Measurements from ENCODE around the gene MAP3K20.

MAP3K20 gene

DNA sequence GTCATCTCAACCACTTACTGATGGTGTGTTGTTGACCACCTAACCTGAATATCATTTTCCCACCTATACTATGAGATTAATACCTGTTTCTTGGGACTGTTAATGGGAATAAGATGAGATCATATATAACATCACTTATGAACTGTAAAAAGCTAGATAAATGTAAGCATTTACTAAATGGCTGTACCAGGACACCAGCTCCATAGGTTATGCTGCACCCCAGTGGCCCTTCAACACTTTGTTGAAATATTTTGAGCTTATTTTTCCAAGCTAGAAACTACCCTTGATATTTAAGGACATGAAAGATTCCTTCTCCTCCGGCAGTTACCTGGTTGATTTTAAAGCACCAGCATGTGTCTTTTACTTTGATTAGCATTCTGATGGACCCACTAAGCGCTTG is 141.0 kb downstream of the MAP3K20 start:
- TF ChIP-seq, protein P1, sequence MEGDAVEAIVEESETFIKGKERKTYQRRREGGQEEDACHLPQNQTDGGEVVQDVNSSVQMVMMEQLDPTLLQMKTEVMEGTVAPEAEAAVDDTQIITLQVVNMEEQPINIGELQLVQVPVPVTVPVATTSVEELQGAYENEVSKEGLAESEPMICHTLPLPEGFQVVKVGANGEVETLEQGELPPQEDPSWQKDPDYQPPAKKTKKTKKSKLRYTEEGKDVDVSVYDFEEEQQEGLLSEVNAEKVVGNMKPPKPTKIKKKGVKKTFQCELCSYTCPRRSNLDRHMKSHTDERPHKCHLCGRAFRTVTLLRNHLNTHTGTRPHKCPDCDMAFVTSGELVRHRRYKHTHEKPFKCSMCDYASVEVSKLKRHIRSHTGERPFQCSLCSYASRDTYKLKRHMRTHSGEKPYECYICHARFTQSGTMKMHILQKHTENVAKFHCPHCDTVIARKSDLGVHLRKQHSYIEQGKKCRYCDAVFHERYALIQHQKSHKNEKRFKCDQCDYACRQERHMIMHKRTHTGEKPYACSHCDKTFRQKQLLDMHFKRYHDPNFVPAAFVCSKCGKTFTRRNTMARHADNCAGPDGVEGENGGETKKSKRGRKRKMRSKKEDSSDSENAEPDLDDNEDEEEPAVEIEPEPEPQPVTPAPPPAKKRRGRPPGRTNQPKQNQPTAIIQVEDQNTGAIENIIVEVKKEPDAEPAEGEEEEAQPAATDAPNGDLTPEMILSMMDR (IDR thresholded peaks at IDR 0.05; ENCODE audit: low read depth, low read length, missing control alignments) = no peak
- DNase-seq (ENCODE audit: low read depth) = no peak

DNA sequence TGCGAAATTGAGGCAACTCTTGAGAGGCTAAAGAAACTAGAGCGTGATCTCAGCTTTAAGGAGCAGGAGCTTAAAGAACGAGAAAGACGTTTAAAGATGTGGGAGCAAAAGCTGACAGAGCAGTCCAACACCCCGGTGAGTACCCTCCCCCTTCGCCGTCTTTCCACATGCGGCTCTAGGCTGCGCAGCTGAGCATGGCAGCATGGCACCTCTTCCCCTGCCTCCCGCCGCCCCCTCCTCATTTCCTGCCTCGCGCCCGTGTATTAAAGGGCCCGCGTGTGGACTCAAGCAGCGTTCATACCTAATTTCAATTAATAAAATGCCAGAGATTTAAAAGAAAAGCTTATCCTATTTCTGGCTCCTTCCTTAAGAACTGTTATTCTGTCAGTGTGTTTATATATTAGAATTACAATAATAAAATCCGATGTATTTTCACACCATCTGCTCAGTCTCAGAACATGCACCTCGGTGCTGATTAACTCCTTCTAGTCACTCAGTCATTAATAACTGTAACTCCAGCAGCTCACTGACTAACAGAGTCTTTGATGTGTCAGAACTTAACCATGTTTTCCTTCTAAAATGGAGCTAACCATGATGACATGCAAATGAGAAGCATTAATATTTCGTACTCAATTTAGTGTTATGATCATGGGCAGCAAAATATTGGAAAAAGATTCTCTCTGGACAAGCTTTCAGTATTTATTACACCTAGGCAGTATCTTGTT is 141.6 kb downstream of the MAP3K20 start:
- H3K4me3 ChIP-seq (ENCODE audit: low read depth, low read length) = no peak overlapping the region
- TF ChIP-seq, protein P1 (IDR thresholded peaks at IDR 0.05; ENCODE audit: low read depth, low read length, missing control alignments) = no peak
- DNase-seq (ENCODE audit: low read depth) = no peak

More for the DNA sequence above, 141.0 kb downstream of the MAP3K20 start:
- H3K4me3 ChIP-seq (ENCODE audit: low read depth, low read length) = no peak overlapping the region

DNA sequence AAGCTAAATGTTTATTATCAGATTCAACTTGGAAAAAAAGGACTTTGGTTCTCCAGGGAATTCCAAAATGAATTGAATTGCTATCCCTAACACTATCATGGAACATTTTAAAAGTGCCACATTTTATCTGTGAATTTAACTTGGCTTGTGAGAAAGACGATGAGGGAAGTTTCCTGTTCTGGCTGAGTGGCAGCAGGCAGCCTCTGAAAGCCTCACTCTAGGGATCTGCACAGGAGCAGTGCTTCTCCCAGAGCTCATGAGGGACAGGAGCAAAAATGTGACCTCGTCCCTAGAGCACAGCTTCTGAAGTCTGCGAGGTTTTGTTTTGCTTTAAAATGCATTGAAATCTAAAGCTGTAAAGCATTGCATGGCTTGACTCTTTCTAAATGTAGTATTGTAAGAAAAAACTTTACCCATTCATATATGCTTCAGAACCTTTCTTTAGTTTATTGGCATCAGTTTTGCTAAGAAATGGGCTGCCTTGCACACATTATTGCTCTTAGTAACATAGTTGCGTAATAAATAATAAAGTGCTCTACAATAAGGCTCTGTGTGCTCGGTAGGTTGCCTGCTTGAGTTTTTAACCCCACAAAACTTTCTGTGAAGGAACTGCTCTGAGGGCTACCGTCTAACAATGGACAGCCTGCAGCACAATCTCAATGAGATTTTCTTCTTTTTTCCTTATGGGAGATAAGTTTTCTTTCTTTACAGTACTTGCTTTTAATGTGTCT is 142.8 kb downstream of the MAP3K20 start:
- no peak for DNase-seq (ENCODE audit: low read depth)
- TF ChIP-seq, protein P1 (IDR thresholded peaks at IDR 0.05; ENCODE audit: low read depth, low read length, missing control alignments) = no peak
- H3K4me3 ChIP-seq (ENCODE audit: low read depth, low read length) = no peak overlapping the region

DNA sequence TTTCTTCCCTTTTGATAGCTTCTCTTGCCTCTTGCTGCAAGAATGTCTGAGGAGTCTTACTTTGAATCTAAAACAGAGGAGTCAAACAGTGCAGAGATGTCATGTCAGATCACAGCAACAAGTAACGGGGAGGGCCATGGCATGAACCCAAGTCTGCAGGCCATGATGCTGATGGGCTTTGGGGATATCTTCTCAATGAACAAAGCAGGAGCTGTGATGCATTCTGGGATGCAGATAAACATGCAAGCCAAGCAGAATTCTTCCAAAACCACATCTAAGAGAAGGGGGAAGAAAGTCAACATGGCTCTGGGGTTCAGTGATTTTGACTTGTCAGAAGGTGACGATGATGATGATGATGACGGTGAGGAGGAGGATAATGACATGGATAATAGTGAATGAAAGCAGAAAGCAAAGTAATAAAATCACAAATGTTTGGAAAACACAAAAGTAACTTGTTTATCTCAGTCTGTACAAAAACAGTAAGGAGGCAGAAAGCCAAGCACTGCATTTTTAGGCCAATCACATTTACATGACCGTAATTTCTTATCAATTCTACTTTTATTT is 145.6 kb downstream of the MAP3K20 start:
- no peak overlapping the region for H3K4me3 ChIP-seq (ENCODE audit: low read depth, low read length)
- no peak for DNase-seq (ENCODE audit: low read depth)
- TF ChIP-seq, protein P1 (IDR thresholded peaks at IDR 0.05; ENCODE audit: low read depth, low read length, missing control alignments) = no peak

DNA sequence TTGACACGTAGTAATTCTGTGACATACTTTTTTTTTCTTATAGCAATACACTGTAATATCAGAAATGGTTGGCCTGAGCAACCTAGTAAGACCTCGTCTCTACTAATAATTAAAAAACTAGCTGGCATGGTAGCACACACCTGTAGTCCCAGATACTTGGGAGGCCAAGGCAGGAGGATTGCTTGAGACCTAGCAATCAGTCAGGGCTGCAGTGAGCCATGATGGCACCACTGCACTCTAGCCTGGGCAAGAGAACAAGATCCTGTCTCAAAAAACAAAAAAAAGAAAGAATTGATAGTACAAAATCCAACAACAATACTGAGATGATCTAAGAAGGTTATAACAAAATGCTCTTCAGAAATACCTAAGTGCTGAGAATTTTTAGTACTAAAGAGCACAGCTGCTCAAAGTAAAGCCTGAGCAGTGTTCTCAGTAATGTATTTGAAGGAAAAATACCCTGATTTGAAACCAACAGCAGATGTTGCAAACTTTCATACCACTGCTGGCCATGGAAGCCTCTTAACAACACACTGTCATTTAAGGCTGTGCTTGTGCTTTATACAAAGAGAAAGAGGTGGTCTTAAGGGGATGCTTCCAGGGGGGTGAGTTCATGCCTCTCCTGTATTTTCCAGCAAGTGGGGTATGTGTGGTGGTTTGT is 146.4 kb downstream of the MAP3K20 start:
- TF ChIP-seq, protein P1 (IDR thresholded peaks at IDR 0.05; ENCODE audit: low read depth, low read length, missing control alignments) = no peak
- DNase-seq (ENCODE audit: low read depth) = no peak
- no peak overlapping the region for H3K4me3 ChIP-seq (ENCODE audit: low read depth, low read length)

DNA sequence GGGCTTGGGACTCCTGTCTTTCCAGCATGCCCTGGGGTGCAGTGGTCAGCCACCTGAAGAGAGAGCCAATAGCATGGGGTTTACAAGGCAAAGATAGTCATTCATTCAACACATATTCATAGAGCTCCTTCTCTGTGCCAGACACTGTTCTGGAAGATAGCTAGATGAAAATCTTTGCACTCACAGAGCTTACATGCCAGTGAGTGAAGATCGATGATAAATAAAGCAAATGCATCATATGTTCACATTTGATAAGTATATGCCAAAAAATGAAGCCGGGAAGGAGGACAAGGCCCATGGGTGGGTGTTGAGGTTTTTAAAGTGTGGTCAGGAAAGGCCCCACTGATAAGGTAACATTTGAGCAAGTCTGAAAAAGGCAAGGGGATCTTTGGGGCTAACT is 148.2 kb downstream of the MAP3K20 start:
- TF ChIP-seq, protein P1 (IDR thresholded peaks at IDR 0.05; ENCODE audit: low read depth, low read length, missing control alignments) = no peak
- DNase-seq (ENCODE audit: low read depth) = no peak
- H3K4me3 ChIP-seq (ENCODE audit: low read depth, low read length) = no peak overlapping the region

Data from GM12864 (cell line).